Psoas muscle (tissue), 8 donors: ENCODE results near the gene FGF3. TPM values are rescaled to one million over a fixed set of nuclear protein-coding genes. Genes with fewer than 3 reads are reported as not detected.

Experiments
- ATAC-seq, 4 donors: fragments of 200-7000 bp; cut with Tn5 transposase; one replicate each; pipeline ENCODE4 v1.9.1; 2020; ENCODE audit warnings: moderate library complexity in 3 of 4, mild to moderate bottlenecking in 2 of 4
- DNase-seq, 2 donors: peaks; one replicate each; pipeline ENCODE4 v3.0.0-alpha.2; 2020
- H3K27ac ChIP-seq: fragments of 200-600 bp; one replicate; pipeline ENCODE4 v1.8.0; 2022
- H3K27me3 ChIP-seq, 3 donors: fragments of 200-600 bp in 1 of 3; one replicate each; pipeline versions ENCODE4 v1.6.1 to v1.8.0; 2013 to 2022; ENCODE audit warnings: low read length in 2 of 3, mild to moderate bottlenecking in 2 of 3, moderate library complexity in 1 of 3; ENCODE audit not compliant: insufficient read depth in 3 of 3
- H3K36me3 ChIP-seq, 2 donors: fragments of 200-600 bp in 1 of 2; one replicate each; pipeline versions ENCODE4 v1.6.1 to v1.8.0; 2013 to 2022; ENCODE audit warnings: low read depth in 1 of 2, mild to moderate bottlenecking in 1 of 2, moderate library complexity in 1 of 2; ENCODE audit not compliant: insufficient read depth in 1 of 2
- H3K4me1 ChIP-seq: fragments of 200-600 bp; one replicate; pipeline ENCODE4 v1.8.0; 2022
- H3K4me3 ChIP-seq: fragments of 200-600 bp; one replicate; pipeline ENCODE4 v1.8.0; 2022; ENCODE audit warnings: mild to moderate bottlenecking
- H3K9me3 ChIP-seq: fragments of 200-600 bp; one replicate; pipeline ENCODE4 v1.8.0; 2022
- CTCF ChIP-seq: fragments of 200-600 bp; IDR thresholded peaks from one replicate; pipeline ENCODE4 v1.8.0; 2022; ENCODE audit warnings: antibody characterized with exemption
- WGBS, 3 donors: extraction: QIAGEN DNeasy Blood & Tissue Kit; methylation state at CpG; one replicate each; pipeline versions ENCODE4 v1.1.6 to v1.1.7; 2013; 5-methylcytosine and 5-hydroxymethylcytosine counted together
- intact Hi-C, 2 donors: fragments of 100-400 bp; cut with DNase I; formaldehyde crosslinking; loops; one replicate each; pipeline versions ENCODE4 v1.11.0 to v1.14.2; 2022
- polyA plus RNA-seq, 3 donors: library from polyadenylated mRNA; stranded (reverse); fragments of 200-250 nt; gene quantifications; one replicate each; pipeline ENCODE4 v1.2.3, GENCODE V29; 2013
- total RNA-seq, 4 donors: library from RNA; stranded (reverse); fragmentation: NEBNext Ultra II Directional in 2 of 4; extraction: Animal tissue kit (Norgen Biotek cat#: 25700) in 2 of 4; gene quantifications; one replicate each; pipeline versions ENCODE4 v1.2.1 to v1.2.4, GENCODE V29; 2021 to 2023
- donor health status: healthy with polysubstance abuse.
- donor health status: DM: no; HTN: no; CAD: no; lungs with moderate emphysema.
- donor health status: Bipolar disorder and iron deficiency.
- donor health status: healthy.
- donor health status: DM: yes; HTN: yes; CAD: no.
- donor health status: DM: no; HTN: no; CAD: no.
- donor health status: DM: no; HTN: no; CAD: no.
- donor health status: DM: yes; HTN: yes; CAD: no.

The FGF3 gene
- total and polyA plus RNA-seq, 7 donors: not detected

- ATAC-seq (no peak), DNase-seq (no peak)
- H3K36me3 ChIP-seq: no peaks in the 10 kb centered on the region
- TF ChIP-seq CTCF: no peak
- WGBS, 3 donors: 86 to 90% (median 87%) methylated on average over 7 of the region's 7 CpGs
- no peak overlapping the region for H3K27ac ChIP-seq
- intact Hi-C loops: no loop called here
- H3K4me3 ChIP-seq: no peak overlapping the region
- no peaks in the 10 kb centered on the region for H3K4me1 ChIP-seq
- peaks cover 0 to 29% (median 16%) of the 10 kb centered on the region in 3 donors for H3K27me3 ChIP-seq
- H3K9me3 ChIP-seq: no peaks in the 10 kb centered on the region
Observed at GRCh38 chr11:69812256-69812655, 7.0 kb downstream of the FGF3 start.

GRCh38 chr11:69811431-69811830 lies 7.8 kb downstream of the FGF3 start:
- no peak for TF ChIP-seq CTCF
- Histone ChIP-seq H3K27ac (no peak overlapping the region), H3K36me3 (no peaks in the 10 kb centered on the region), H3K27me3 (peaks cover 0 to 21% (median 10%) of the 10 kb centered on the region in 3 donors), H3K4me1 (no peaks in the 10 kb centered on the region), H3K9me3 (no peaks in the 10 kb centered on the region), H3K4me3 (no peak overlapping the region)
- ATAC-seq (no peak), DNase-seq (no peak)
- 41 to 56% (median 51%) methylated on average over 3 of the region's 3 CpGs for WGBS, 3 donors
- intact Hi-C loops: no loop called here

GRCh38 chr11:69810289-69811118 lies 8.7 kb downstream of the FGF3 start:
- Histone ChIP-seq H3K27me3 (peaks cover 0 to 12% (median 9%) of the 10 kb centered on the region in 3 donors), H3K27ac (no peak overlapping the region), H3K9me3 (no peaks in the 10 kb centered on the region), H3K36me3 (no peaks in the 10 kb centered on the region), H3K4me3 (no peak overlapping the region), H3K4me1 (no peaks in the 10 kb centered on the region)
- no peak for TF ChIP-seq CTCF
- DNase-seq: no peak
- WGBS, 3 donors: 91 to 92% (median 92%) methylated on average over 36 to 39 of the region's 39 CpGs
- no peak for ATAC-seq
- intact Hi-C loops: no loop called here

GRCh38 chr11:69808667-69809086 lies 10.5 kb downstream of the FGF3 start:
- intact Hi-C loops: no loop called here
- H3K27me3 ChIP-seq: peaks cover 0 to 11% (median 9%) of the 10 kb centered on the region in 3 donors
- H3K9me3 ChIP-seq: no peaks in the 10 kb centered on the region
- DNase-seq (no peak), ATAC-seq (no peak)
- no peak overlapping the region for H3K4me3 ChIP-seq
- H3K4me1 ChIP-seq: no peaks in the 10 kb centered on the region
- no peak for TF ChIP-seq CTCF
- no peak overlapping the region for H3K27ac ChIP-seq
- WGBS, 3 donors: 14 to 20% (median 15%) methylated on average over 7 of the region's 7 CpGs
- no peaks in the 10 kb centered on the region for H3K36me3 ChIP-seq
